T1000 (cell line): ENCODE data around the gene ANKRD27.
"Not testable (repeated sequence)": the region's sequence is repeated elsewhere in the genome, so short reads cannot be mapped to it uniquely, and the experiment has no call there.

Experiments used
- DNase-seq: peaks from one replicate; lab custom pipeline; 2025; ENCODE audit warnings: mixed read lengths; lab: John Stamatoyannopoulos, UW

Gene ANKRD27

DNA sequence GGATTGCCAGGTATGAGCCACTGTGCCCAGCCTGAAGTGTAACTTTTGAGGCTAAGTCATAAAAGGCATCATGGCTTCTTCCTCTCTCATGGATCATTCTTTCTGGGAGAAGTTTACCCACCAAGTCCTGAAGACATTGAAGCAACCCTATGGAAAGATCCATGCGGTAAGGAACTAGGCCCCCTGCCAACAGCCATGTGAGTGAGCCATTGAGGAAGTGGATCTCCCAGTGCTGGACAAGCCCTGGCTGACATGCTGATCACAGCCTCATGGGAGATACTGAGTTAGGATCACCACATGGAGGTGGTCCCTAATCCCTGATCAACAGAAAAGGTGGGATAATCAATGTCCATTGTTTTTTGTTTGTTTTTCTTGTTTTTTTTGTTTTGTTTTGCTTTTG, 13.3 kb upstream of the ANKRD27 start:
- DNase-seq = no peak

DNA sequence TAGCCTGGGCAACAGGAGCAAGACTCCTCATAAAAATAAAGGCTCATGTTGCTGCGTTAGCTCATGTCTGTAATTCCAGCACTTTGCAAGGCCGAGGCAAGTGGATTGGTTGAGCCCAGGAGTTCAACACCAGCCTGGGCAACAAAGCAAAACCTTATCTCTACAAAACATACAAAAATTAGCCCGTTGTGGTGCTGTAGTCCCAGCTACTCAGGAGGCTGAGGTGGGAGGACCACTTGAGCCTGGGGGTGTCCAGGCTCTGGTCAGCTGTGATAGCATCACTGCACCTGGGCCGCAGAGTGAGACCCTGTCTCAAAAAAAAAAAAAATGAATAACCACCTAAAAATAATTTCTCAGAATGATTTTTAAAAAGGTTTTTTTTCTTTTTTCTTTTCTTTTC, 12.7 kb upstream of the ANKRD27 start:
- no peak for DNase-seq

DNA sequence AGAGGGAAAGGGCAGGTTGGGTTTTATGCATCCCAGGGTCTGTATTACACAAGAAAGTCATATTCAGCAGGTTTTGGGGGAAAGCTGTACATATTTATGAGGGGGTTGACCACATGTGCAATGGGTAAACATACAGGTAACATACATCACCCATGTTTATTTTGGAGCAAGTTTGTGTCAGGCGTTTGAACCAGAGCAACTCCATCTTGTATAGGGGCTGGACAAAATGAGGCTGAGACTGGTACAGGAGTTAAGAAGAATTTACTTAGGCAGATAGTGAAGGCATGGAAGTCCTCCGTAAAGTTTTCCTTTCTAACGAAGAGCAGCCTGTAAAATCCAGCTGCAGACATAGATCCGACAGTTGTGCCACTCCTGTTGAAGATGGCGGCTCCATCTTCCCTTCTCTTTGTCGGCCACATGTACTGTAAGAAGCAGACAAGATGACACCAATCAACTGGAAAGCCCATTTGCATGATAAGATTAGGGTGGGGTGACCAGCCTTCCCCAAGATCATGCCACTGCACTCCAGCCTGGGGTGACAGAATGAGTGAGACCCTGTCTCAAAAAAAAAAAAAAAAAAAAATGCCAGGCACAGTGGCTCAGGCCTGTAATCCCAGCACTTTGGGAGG, 12.0 kb upstream of the ANKRD27 start:
- no peak for DNase-seq

DNA sequence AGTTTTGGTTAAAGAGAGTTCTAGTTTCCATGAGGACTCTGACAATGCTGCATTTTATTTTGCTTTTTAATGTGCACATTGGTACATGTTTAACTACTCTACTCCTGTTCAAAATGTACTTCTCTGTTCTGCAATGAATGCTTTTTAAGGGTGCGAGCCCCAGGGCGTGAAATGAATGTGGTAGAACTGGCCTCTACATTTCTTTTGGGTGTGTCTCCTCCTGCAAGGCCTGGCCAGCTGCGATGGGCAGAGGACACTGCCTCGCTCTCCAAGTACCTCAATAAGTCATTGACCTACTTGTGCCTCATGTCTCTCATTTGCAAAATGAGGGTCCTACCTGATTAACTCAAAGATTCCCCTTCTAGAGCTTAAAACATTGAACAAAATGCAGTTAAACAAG, 7.3 kb upstream of the ANKRD27 start:
- DNase-seq = no peak

DNA sequence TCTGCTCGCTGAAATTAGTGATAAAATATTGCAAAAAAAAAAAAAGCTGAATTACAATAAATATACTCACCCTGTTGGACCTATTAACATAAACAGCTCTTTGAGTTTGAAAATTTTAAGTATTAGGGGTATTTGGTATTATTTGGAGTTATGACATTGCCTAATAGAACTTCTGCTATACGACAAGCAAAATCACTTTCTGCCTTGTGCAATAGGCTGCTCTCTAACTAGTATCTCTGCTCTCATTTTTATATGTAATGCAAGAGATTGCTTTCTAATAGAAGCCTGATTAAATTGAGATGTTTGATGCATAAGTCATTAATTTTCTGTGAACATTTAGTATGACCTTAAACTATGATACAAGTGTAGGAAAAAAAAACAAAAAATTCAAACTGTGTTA, 6.0 kb upstream of the ANKRD27 start:
- no peak for DNase-seq

DNA sequence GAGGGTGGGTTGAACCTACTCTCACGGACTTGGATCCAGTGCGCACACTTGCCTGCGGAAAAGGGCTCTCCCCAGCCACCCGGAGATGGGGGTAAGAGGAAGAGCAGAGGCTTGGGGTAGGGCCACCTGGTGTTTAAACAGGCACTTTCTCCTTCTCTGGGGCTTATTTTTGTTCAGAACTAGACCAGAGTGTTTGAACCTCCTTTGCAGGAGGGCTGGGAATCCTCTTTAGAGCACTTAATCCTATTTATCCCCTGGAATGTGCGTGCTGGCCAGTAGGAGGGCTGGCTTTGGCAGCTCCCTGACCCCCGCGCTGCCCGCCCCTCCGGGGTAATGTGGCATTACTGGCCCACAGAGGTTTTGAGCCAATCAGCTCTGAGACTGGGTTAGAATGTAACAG, 2.7 kb upstream of the ANKRD27 start:
- no peak for DNase-seq

DNA sequence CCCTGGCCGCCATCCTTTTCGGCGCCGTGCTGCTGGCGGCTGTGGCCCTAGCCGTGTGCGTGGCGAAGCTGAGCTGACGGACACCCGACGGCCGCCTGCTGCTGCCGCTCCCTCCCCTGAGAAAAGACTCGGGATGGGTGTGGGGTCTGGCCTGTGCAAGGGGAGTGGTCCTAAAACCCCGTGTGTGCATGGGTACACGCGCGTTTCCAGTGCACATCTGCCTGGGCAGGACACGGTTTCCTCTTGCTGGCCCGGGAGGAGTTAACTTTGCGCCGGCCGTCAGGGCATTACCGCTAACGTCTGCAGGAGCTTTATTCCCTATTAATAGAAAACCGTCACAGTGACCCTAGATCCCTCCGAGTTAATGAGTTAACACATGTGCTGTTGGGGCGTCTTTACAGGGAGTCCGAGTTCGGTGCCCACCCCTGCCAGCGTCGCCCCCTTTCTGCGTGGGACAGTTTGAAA, 1.9 kb upstream of the ANKRD27 start:
- no peak for DNase-seq

DNA sequence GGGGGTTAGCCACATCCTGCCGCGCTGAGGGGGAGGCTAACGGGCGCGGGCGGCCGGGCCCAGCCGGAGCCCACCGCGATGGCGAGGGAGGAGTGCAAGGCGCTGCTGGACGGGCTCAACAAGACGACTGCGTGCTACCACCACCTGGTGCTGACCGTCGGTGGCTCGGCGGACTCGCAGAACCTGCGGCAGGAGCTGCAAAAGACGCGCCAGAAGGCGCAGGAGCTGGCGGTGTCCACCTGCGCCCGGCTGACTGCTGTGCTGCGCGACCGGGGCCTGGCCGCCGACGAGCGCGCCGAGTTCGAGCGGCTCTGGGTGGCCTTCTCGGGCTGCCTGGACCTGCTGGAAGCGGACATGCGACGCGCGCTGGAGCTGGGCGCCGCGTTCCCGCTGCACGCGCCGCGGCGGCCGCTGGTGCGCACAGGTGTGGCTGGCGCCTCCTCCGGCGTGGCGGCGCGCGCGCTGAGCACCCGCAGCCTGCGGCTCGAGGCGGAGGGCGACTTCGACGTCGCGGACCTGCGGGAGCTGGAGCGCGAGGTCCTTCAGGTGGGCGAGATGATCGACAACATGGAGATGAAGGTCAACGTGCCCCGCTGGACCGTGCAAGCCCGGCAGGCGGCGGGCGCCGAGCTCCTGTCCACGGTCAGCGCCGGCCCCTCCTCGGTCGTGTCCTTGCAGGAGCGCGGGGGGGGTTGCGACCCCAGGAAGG, 1.4 kb upstream of the ANKRD27 start:
- DNase-seq = no peak

DNA sequence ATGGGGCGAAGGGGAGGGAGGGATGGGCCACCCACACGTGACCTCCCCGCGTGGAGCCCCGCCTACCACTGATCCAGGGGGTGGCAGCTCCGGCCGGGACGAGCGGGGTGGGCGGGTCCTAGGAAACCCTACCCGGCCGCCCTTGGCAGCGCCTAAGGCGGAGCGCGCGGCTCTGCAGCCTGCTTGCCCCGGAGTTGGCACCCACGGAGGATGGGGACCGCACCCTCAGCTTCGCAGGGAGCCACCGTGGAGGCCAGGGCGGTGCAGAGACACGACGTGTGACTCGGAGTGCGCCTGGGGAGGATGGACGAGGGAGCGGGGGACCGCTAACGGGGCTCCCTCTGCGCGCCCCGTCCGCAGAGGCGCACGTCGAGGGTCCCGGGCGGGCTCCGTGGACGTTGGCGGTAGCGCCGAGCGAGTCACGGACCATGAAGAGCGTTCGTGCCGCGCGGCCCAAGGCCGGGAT, 773 bp upstream of the ANKRD27 start, which contains the start of gene RGS9BP:
Gene RGS9BP (plus strand): TSS at position 129 of the 466 bp plus-strand sequence. CDS start 416 bp downstream, outside the sequence.
- DNase-seq = peak; percentile 79

DNA sequence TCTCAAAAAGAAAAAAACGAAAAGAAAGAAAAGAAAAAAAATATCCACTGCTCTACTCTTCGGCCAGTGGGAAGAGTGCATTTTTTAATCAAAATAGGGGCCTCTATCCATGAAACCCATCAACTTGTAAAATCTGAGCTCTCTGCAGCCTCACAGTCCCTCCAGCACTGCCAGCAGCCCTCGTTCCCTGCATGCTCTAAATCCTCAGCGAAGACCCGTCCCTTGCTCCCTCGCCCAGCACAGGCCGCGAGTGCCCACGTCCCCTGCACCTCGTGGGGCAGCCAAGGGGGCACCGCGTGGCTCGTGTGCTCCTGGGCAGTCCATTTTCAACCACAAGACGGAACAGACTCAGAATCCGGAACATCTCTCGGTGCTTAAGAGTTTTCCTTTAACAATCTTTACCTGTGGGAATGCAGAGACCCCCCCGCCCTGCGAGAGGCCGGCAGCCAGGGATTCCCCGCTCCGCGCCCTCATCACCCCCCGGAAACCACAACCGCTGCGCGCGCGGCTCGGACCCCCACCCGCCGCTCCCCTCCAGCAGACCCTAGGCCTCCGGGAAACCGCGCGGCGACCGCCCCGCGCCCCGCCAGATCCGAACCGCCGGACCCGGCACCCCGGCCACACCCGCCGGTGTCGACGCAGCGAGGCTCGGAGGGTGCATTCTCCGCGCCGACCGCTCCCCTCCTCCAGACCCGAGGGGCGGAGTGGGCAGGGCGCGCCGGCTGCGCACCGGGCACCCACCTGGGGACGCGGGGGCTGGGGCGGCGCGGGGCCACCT, 638 bp downstream of the ANKRD27 start:
- DNase-seq = no peak

DNA sequence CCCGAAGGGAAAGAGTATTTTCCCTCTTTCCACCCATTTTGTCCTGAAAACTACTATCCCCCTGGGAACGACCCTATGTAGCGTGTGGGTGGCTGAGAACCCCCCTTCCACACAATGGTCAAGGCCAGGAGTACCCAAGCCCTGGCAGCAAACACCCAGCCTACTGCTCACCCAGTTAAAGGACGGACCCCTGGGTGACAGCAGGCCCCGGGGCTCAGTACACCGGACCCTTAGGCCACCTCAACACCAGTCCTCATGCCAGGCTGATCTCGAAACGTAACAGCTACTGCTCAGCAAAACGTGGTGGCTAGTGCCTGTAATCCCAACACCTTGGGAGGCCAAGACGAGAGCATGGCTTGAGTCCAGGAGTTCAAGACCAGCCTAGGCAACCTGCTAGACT, 1.4 kb downstream of the ANKRD27 start:
- no peak for DNase-seq

DNA sequence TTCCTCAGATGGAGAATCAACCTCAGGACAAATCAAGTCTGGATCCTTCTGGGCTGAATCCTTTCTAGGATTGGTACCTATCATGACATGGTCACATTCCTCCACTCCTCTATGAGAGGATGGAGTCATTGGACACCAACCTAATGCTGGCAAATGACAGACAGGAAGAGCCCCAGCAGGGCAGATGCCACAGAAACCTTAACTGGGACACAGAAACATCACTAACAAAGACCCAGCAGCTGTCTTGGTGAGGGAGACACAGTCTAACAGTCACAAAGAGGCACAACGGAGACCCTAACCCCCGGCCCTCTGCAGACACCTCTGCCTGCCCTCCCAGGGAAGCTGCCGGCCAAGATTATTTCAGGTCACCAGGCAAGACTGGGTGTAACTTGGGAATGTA, 2.1 kb downstream of the ANKRD27 start:
- DNase-seq = no peak

DNA sequence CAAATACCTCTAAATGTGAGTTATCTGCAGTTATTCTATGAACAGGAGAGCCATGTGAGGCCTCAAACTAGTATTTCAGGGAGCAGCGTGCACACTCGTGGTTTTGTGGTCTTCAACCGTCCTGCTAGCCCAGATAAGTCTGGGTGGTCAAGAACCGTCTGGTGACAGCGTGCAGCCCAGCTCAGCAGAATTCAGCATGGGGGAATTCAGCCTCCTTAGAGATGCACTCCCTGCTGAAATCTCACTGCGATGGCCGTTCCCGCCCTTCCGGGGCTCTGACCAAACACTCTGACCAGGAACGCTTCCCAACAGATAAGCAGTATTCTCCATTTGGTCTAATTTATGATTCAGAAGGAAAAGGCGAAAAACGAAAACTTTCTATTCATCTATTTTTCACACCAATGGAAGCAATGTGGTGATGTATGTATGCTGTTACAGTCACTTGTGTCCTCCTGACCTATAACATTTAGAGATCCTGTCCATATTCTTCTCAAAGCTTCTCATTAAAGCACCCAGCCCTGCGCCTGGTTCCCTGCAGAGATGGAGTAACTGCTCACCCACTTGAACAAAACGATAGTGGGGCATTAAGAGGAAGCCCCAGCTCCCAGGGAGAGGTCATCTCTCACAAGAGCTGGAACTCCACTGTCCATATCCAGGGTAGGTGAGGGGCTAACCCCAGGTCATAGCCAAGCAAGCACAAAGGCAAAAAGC, 2.9 kb downstream of the ANKRD27 start:
- DNase-seq = no peak

DNA sequence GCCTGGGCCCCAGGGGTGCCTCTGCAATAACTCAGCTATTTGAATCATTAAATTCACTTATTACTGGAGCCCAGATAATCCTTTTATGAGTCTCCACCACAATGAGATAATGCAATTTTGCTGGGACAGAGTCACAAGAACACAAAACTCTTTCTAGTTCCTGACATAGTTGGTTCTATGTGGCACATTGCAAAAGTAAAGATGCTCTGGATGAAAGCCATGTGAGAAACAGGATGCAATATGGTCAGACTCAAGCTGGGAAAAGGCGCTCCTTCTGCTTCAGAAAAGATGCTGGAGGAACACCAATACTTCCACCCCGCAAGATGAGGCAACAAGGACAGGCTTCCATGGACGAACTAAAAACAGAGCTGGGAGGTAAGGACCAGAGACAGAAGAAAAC, 5.7 kb downstream of the ANKRD27 start:
- DNase-seq = no peak

DNA sequence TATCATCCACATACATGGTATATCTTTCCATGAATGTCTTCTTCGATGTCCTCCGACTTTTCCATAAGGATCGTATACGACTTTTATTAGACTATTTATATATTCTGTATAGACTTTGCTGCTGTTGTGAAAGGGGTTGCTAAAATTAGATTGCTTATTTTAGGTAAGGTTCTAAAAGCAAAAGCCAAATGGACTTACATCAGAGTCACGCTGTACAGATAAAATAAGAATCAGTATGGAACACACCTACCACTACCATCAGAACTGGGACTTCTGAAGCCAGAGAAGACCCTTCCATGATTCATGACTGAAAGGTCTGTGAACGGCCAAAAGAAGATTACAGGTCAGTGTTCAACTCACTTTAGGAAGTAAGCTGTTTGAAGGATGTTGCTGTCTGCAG, 8.9 kb downstream of the ANKRD27 start:
- no peak for DNase-seq

DNA sequence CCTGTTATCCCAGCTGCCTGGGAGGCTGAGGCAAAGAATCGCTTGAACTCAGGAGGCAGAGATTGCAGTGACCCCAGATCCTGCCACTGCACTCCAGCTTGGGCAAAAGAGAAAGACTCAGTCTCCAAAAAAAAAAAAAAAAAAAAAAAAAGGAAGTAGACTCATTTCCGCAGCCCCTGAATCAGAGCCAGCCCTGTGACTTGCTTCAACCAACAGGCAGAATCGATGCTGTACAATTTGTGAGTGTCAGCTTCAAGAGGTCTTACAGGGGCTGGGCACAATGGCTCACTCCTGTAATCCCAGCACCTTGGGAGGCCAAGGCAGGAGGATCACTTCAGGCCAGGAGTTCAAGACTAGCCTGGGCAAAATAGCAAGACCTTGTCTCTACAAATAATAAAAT, 12.8 kb downstream of the ANKRD27 start:
- no peak for DNase-seq

DNA sequence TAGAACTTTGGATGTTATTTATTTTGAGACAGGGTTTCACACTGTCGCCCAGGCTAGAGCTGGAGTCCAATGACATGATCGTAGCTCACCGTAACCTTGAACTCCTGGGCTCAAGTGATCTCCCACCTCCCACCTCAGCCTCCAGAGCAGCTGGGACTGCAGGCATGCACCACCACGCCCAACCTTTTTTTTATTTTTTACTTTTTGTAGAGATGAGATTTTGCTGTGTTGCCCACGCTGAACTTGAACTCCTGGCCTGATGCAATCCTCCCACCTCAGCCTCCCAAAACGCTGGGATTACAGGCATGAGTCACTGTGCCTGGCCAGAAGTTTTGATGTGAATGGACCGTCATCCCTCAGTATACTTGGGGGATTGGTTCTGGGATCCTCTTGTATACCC, 13.7 kb downstream of the ANKRD27 start:
- DNase-seq = no peak

DNA sequence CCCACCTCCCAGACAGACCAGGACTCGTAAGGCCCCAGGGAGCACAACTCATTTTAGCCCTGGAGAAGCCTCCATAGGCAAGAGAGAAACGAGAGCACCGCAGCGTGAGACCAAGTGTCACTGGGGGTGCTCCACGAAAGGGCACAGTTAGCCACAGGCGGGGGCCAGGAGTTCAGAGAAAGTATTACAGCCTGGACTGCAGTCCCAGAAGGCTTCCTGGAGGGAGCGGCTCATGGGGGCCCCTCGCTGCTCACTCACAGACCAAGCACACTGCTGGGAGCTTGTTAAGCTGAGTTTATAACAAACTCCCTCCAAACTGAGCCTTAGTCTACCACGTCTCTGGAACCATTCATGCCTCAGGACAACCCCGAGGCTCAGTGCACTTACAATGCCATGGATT, 16.5 kb downstream of the ANKRD27 start:
- DNase-seq = no peak

DNA sequence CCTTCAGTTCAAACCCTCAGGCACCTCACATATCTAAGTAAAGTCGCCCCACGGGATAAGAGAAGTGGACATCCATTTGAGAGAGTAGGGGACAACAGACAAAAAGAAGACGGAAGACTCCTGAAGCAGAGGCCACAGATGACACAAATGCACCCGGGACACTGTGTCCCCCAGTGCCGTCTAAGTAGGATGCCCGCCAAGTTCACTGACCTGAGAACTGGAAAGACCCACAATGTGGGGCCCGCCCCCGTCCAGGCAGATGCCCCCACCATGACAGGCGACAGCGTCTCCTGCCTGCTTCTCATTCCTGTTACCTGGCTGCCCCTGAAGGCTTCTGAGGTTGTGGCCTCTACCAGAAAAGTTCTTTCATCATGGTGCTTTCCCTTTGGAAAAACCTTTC, 16.9 kb downstream of the ANKRD27 start:
- DNase-seq = no peak

DNA sequence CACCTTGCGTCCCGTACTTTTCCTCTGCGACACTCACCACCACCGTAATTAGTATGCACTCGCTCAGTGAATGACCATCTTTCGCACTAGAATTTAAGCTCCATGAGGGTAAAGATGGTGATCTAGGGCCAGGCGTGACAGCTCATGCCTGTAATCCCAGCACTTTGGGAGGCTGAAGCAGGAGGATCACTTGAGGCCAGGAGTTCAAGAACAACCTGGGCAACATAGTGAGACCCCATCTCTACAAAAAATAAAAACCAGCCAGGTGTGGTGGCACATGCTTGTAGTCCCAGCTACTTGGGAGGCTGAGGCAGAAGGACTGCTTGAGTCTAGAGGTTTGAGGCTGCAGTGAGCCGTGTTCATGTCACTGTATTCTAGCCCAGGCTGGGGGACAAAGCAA, 18.6 kb downstream of the ANKRD27 start:
- DNase-seq = not testable (repeated sequence)

DNA sequence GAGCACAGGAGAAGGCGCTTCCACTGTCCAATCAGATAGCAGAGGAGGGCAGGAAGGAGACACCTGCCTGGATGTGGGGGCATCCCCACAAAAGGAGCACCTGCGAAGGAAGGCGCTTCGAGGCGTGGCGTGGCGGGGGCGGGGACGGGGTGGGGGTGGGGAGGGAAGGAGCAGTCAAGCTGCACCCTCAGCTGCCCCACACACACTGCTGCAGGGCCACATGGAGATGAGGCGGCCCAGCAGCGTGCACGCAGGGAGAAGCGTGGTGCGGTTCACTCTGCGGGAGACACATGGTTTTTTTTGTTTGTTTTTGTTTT, 21.4 kb downstream of the ANKRD27 start:
- no peak for DNase-seq

DNA sequence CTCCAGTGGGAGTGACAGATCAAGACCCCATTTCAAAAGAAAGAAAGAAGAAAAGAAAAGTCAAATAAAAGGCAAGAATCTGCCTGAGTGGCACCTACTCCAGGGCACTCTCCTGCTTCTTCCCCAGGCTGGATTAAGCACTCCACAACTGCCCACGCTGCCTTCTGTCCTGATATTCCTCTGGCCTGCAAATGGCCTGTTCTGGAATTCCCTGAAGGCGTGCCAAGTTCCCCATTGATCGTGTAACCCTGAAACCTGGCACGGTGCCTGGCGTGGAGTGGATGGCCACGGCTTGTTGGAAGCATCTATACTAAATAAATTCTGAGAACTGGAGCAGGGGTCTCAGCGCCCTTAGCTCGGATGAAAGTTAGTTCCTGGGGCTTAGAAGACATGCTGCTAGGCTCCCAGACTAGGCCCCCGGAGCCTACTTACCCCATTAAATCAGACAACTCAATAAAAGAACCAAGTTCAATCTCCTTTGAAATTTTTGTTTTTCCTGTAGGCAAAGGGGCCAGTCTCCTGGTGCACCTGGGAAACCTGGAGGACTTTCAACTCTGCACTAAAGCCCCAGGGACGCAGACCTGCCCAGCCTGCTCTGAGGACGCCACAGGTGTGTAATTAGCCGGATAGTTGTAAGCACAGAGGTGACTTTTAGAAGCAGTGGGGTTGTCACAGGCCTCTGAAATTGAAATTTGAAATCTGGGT, 21.9 kb downstream of the ANKRD27 start:
- no peak for DNase-seq
